IMR-90 (cell line): ENCODE data around the gene C7orf25. TPM values are rescaled to one million over a fixed set of nuclear protein-coding genes. Genes with fewer than 3 reads are reported as not detected.
A peak's percentile ranks its signal among the peaks of the same experiment; 100 is the strongest.

Source experiments
- ATAC-seq: fragments of 200-7000 bp; cut with Tn5 transposase; 2 replicates; pipeline ENCODE4 v1.9.1; 2020; ENCODE audit warnings: low read depth, mild to moderate bottlenecking, moderate library complexity
- BruUV-seq: library from RNA; stranded (reverse); fragments of 400-500 nt; replicated peaks from 2 replicates; lab custom pipeline; 2021; lab: Mats Ljungman, UMichigan
- CTCF ChIA-PET: fragments of 300-600 bp; formaldehyde crosslinking; extraction: SDS; loops from one replicate; lab custom pipeline; 2021; ENCODE audit warnings: antibody characterized with exemption; lab: Yijun Ruan, JAX
- POLR2A ChIA-PET: fragments of 300-600 bp; sonication (Branson Sonifier 250); formaldehyde crosslinking; loops from one replicate; lab custom pipeline; 2022; ENCODE audit warnings: antibody characterized with exemption; ENCODE audit not compliant: unreplicated experiment; lab: Charles Lee
- DNase-seq: peaks from one replicate; pipeline ENCODE4 v3.0.0; 2013
- H2AFZ ChIP-seq: replicated peaks from 2 replicates; pipeline ENCODE3; 2013; ENCODE audit warnings: low read length, mild to moderate bottlenecking; ENCODE audit not compliant: poor library complexity
- H2AK5ac ChIP-seq: 2 replicates; pipeline ENCODE4 v1.6.1; 2013; ENCODE audit warnings: low read depth, low read length, inconsistent platforms
- H2AK9ac ChIP-seq: replicated peaks from 2 replicates; pipeline ENCODE3; 2013; ENCODE audit warnings: mild to moderate bottlenecking, low read depth, low read length, moderate library complexity; ENCODE audit not compliant: poor library complexity
- H2BK120ac ChIP-seq: 2 replicates; pipeline ENCODE4 v1.6.1; 2013; ENCODE audit warnings: low read depth, low read length, inconsistent platforms
- H2BK15ac ChIP-seq: 3 replicates; pipeline ENCODE4 v1.6.1; 2013; ENCODE audit warnings: low read depth, low read length, inconsistent platforms
- H2BK20ac ChIP-seq: 2 replicates; pipeline ENCODE4 v1.6.1; 2013; ENCODE audit warnings: low read depth, mild to moderate bottlenecking, inconsistent platforms, low read length, moderate library complexity
- H2BK5ac ChIP-seq: 2 replicates; pipeline ENCODE4 v1.6.1; 2013; ENCODE audit warnings: mild to moderate bottlenecking, low read depth, low read length, inconsistent platforms; ENCODE audit not compliant: poor library complexity, severe bottlenecking
- H3K14ac ChIP-seq: replicated peaks from 2 replicates; pipeline ENCODE4 v1.6.1; 2013; ENCODE audit warnings: low read depth, low read length, inconsistent platforms
- H3K18ac ChIP-seq: 2 replicates; pipeline ENCODE4 v1.6.1; 2013; ENCODE audit warnings: low read depth, low read length, control low read depth
- H3K23ac ChIP-seq: 2 replicates; pipeline ENCODE4 v1.6.1; 2013; ENCODE audit warnings: low read depth, low read length, inconsistent platforms
- H3K27ac ChIP-seq: 2 replicates; pipeline ENCODE4 v1.5.1; 2013; ENCODE audit warnings: mild to moderate bottlenecking, control low read depth, low read length; ENCODE audit not compliant: insufficient read depth
- H3K27me3 ChIP-seq: 2 replicates; pipeline ENCODE4 v1.6.1; 2013; ENCODE audit warnings: low read length; ENCODE audit not compliant: control insufficient read depth, insufficient read depth
- H3K36me3 ChIP-seq: 2 replicates; pipeline ENCODE4 v1.6.1; 2013; ENCODE audit warnings: low read length, mixed read lengths; ENCODE audit not compliant: control insufficient read depth, insufficient read depth
- H3K4ac ChIP-seq: 2 replicates; pipeline ENCODE4 v1.6.1; 2013; ENCODE audit warnings: low read depth, low read length, inconsistent platforms
- H3K4me1 ChIP-seq: 2 replicates; pipeline ENCODE4 v1.6.1; 2013; ENCODE audit warnings: low read length, mixed read lengths; ENCODE audit not compliant: control insufficient read depth, insufficient read depth
- H3K4me2 ChIP-seq: 2 replicates; pipeline ENCODE4 v1.6.1; 2013; ENCODE audit warnings: low read depth, mild to moderate bottlenecking, control low read depth, low read length, moderate library complexity
- H3K4me3 ChIP-seq: 2 replicates; pipeline ENCODE4 v1.5.1; 2013; ENCODE audit warnings: low read depth, mild to moderate bottlenecking, control low read depth, low read length, moderate library complexity; ENCODE audit not compliant: insufficient read depth
- H3K56ac ChIP-seq: 2 replicates; pipeline ENCODE4 v1.6.1; 2013; ENCODE audit warnings: low read length, inconsistent platforms; ENCODE audit not compliant: insufficient read depth; ENCODE audit errors: extremely low read depth
- H3K79me1 ChIP-seq, 2 experiments: 2 replicates each; pipeline ENCODE4 v1.6.1; 2013; ENCODE audit warnings: low read length in 2 of 2, inconsistent platforms in 1 of 2, low read depth in 1 of 2
- H3K9ac ChIP-seq: 2 replicates; pipeline ENCODE4 v1.6.1; 2013; ENCODE audit warnings: low read depth, low read length, control low read depth
- H3K9me1 ChIP-seq: 2 replicates; pipeline ENCODE4 v1.6.1; 2013; ENCODE audit warnings: low read length, inconsistent platforms; ENCODE audit not compliant: insufficient read depth
- H3K9me3 ChIP-seq: 2 replicates; pipeline ENCODE4 v1.6.1; 2013; ENCODE audit warnings: low read length; ENCODE audit not compliant: control insufficient read depth, insufficient read depth
- H4K20me1 ChIP-seq: 2 replicates; pipeline ENCODE4 v1.6.1; 2013; ENCODE audit warnings: low read length, inconsistent platforms; ENCODE audit not compliant: insufficient read depth
- H4K5ac ChIP-seq: 2 replicates; pipeline ENCODE4 v1.6.1; 2013; ENCODE audit warnings: mild to moderate bottlenecking, low read depth, low read length, control low read depth
- H4K8ac ChIP-seq, 2 experiments: 2 replicates each; pipeline ENCODE4 v1.6.1; 2013; ENCODE audit warnings: low read depth in 2 of 2, low read length in 2 of 2, control low read depth in 1 of 2, inconsistent platforms in 1 of 2
- H4K91ac ChIP-seq: 2 replicates; pipeline ENCODE4 v1.6.1; 2013; ENCODE audit warnings: low read depth, low read length, inconsistent platforms; ENCODE audit not compliant: insufficient read depth
- BHLHE40 ChIP-seq: fragments of 150-350 bp; IDR thresholded peaks from 2 replicates; pipeline ENCODE4 v1.6.1; 2016; ENCODE audit warnings: mild to moderate bottlenecking, low read depth, low read length
- CEBPB ChIP-seq: IDR thresholded peaks from 2 replicates; pipeline ENCODE4 v1.6.1; 2012; ENCODE audit warnings: low read depth, low read length, improper control_type of control experiment
- CHD1 ChIP-seq: IDR thresholded peaks from 2 replicates; pipeline ENCODE4 v1.6.1; 2012; ENCODE audit warnings: low read depth, low read length, improper control_type of control experiment
- CTCF ChIP-seq: conservative IDR thresholded peaks from 2 replicates; pipeline ENCODE4 v1.5.1; 2012; ENCODE audit warnings: mild to moderate bottlenecking, low read depth, low read length, improper control_type of control experiment
- FOS ChIP-seq: fragments of 150-350 bp; IDR thresholded peaks from 2 replicates; pipeline ENCODE4 v1.6.1; 2016; ENCODE audit warnings: low read depth, low read length
- MAFK ChIP-seq: IDR thresholded peaks from 2 replicates; pipeline ENCODE4 v1.6.1; 2012; ENCODE audit warnings: low read depth, low read length, improper control_type of control experiment
- MAZ ChIP-seq: IDR thresholded peaks from 2 replicates; pipeline ENCODE4 v1.6.1; 2012; ENCODE audit warnings: low read depth, mild to moderate bottlenecking, low read length, improper control_type of control experiment, moderate library complexity, borderline replicate concordance
- MXI1 ChIP-seq: IDR thresholded peaks from 2 replicates; pipeline ENCODE4 v1.6.1; 2012; ENCODE audit warnings: low read depth, mild to moderate bottlenecking, low read length, moderate library complexity, borderline replicate concordance
- NFE2L2 ChIP-seq: fragments of 150-350 bp; IDR thresholded peaks from 2 replicates; pipeline ENCODE4 v1.6.1; 2016; ENCODE audit warnings: low read depth, mild to moderate bottlenecking, low read length
- POLR2A ChIP-seq: IDR thresholded peaks from 2 replicates; pipeline ENCODE4 v1.6.1; 2012; ENCODE audit warnings: mild to moderate bottlenecking, low read depth, low read length
- RAD21 ChIP-seq: IDR thresholded peaks from 2 replicates; pipeline ENCODE4 v1.6.1; 2012; ENCODE audit warnings: low read length, improper control_type of control experiment
- RCOR1 ChIP-seq: IDR thresholded peaks from 2 replicates; pipeline ENCODE4 v1.6.1; 2012; ENCODE audit warnings: mild to moderate bottlenecking, low read length, improper control_type of control experiment; ENCODE audit not compliant: insufficient replicate concordance
- RFX5 ChIP-seq: IDR thresholded peaks from 2 replicates; pipeline ENCODE4 v1.8.0; 2012; ENCODE audit warnings: low read depth, mild to moderate bottlenecking, low read length, moderate library complexity
- SMC3 ChIP-seq: fragments of 150-350 bp; IDR thresholded peaks from 2 replicates; pipeline ENCODE4 v1.6.1; 2016; ENCODE audit warnings: low read depth, mild to moderate bottlenecking, antibody characterized with exemption, low read length, moderate library complexity
- USF2 ChIP-seq: fragments of 150-350 bp; IDR thresholded peaks from 2 replicates; pipeline ENCODE4 v1.6.1; 2017; ENCODE audit warnings: mild to moderate bottlenecking, antibody characterized with exemption, low read length, low read depth
- WGBS, 2 experiments: methylation state at CpG; one replicate each; pipeline versions ENCODE4 v1.1.5 to v1.1.7; 2013; ENCODE audit warnings: missing lambda C conversion rate in 2 of 2; ENCODE audit not compliant: insufficient read length in 1 of 2; ENCODE audit errors: extremely low coverage in 2 of 2; 5-methylcytosine and 5-hydroxymethylcytosine counted together
- dilution Hi-C: fragments of 300-500 bp; cut with HindIII; formaldehyde crosslinking; loops from one replicate; pipeline ENCODE4 v1.14.3; 2018; ENCODE audit warnings: low sequenced_read_pairs; ENCODE audit not compliant: unreplicated experiment
- in situ Hi-C: fragments of 300-500 bp; cut with MboI; formaldehyde crosslinking; loops from 3 replicates; pipeline ENCODE4 v1.14.3; 2019; ENCODE audit warnings: low sequenced_read_pairs, inconsistent platforms, mixed read lengths
- intact Hi-C: fragments of 100-400 bp; cut with micrococcal nuclease; formaldehyde crosslinking; loops from 2 replicates; pipeline ENCODE4 v1.10.0; 2022
- polyA plus RNA-seq, 3 experiments: library from polyadenylated mRNA; depleted of rRNA; stranded (reverse); fragments of >200 nt; gene quantifications; 2 replicates each; pipeline ENCODE4 v1.2.3, GENCODE V29; 2012; ENCODE audit warnings: low replicate concordance in 1 of 3
- total RNA-seq: library from RNA; depleted of rRNA; stranded (reverse); fragments of >200 nt; gene quantifications from 2 replicates; pipeline ENCODE4 v1.2.3, GENCODE V29; 2012
- TF ChIP-seq, protein P1 (sequence below): fragments of 150-350 bp; IDR thresholded peaks from 2 replicates; pipeline ENCODE4 v1.6.1; 2016; ENCODE audit warnings: low read depth, mild to moderate bottlenecking, low read length, moderate library complexity, borderline replicate concordance

The C7orf25 gene
- total and polyA plus RNA-seq, 2 of the 4 experiments (the other 2 are of a cell fraction), result 4.5 to 6.1 TPM

- Histone ChIP-seq H3K56ac (no peak overlapping the region), H2BK15ac (no peak overlapping the region; the same call in 2 of the 3 replicates), H3K79me1 (peaks cover 16 to 20% of the 10 kb centered on the region in 2 experiments), H3K4me1 (peaks cover 6% of the 10 kb centered on the region), H3K14ac (no peak overlapping the region), H2BK120ac (no peak overlapping the region), H4K20me1 (no peaks in the 10 kb centered on the region), H4K91ac (no peak overlapping the region), H2BK20ac (no peak overlapping the region), H3K4me2 (no peak overlapping the region), H3K9ac (no peak overlapping the region), H3K36me3 (peaks cover 13% of the 10 kb centered on the region), H2BK5ac (no peak overlapping the region), H3K9me1 (peaks cover 8% of the 10 kb centered on the region; the same call in 1 of the 2 replicates), H4K5ac (no peak overlapping the region), H3K27me3 (no peaks in the 10 kb centered on the region), H3K23ac (no peak overlapping the region), H2AFZ (no peak overlapping the region), H2AK9ac (no peak overlapping the region), H4K8ac (no peak overlapping the region), H3K4ac (no peak overlapping the region), H3K18ac (no peak overlapping the region), H3K27ac (peak overlapping the region; percentile 11; the same call in 1 of the 2 replicates), H3K4me3 (no peak overlapping the region), H3K9me3 (no peaks in the 10 kb centered on the region), H2AK5ac (no peak overlapping the region)
- no TSS peak for BruUV-seq
- WGBS, 2 experiments, result no CpG with 5 or more reads among the region's 6 CpGs
- dilution Hi-C loops, result no loop called here
- intact Hi-C loops, result no loop called here
- DNase-seq (no peak), ATAC-seq (no peak)
- TF ChIP-seq USF2 (no peak), FOS (no peak), MAZ (no peak), RCOR1 (no peak), CTCF (no peak), MAFK (no peak), MXI1 (no peak), BHLHE40 (no peak), RAD21 (no peak), SMC3 (no peak), POLR2A (no peak), RFX5 (no peak), CEBPB (no peak), CHD1 (no peak), NFE2L2 (no peak)
- TF ChIP-seq, protein P1, sequence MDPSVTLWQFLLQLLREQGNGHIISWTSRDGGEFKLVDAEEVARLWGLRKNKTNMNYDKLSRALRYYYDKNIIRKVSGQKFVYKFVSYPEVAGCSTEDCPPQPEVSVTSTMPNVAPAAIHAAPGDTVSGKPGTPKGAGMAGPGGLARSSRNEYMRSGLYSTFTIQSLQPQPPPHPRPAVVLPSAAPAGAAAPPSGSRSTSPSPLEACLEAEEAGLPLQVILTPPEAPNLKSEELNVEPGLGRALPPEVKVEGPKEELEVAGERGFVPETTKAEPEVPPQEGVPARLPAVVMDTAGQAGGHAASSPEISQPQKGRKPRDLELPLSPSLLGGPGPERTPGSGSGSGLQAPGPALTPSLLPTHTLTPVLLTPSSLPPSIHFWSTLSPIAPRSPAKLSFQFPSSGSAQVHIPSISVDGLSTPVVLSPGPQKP, result no peak
- in situ Hi-C loops, result no loop called here
- CTCF ChIA-PET, result interaction anchor here (0.6 kb wide), 1 partner anchor 192 kb away, joined by 3 read pairs; no protein-coding TSS in a partner anchor
- POLR2A ChIA-PET, result no interaction called here
These were observed 2.1 kb upstream of the C7orf25 start for GRCh38 chr7:42914009-42914408.
